Inflammatory macrophage (primary cell): ENCODE measurements around the gene ARNT2.

ENCODE experiments used
- DNase-seq, 2 donors: peaks; one replicate each; pipeline ENCODE4 v3.0.0-alpha.2; 2020 to 2022

The ARNT2 gene

DNA sequence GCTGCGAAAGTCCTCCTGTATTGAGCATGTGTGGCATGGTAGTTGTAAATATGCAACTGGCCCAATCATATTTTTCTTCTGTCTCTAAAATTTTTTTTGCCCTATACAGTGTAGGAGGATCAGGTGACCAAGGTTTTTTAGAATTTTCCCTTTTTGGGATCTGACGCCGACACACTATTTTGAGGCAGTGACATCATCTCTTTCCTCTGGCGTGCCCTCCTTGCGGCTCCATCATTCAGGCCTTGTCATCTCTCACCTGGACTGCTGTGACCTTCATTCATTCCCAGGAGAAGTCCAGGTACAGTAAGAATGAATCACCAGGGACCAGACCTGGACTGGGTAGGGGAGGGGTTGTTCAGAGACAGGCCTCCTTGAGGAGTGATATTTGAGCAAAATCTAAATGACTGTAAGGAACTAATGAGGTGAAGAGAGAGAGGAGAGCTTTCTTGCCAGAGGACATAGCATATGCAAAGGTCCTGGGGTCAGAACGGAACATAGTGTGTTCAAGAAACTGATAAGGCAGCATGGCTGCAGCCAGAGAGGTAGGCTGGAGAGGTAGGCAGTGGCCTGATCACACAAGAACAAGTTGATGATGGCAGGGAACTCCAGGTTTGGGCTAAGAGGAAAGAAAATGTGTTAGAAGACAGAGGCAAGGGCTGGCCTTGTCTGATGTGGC is 38.7 kb downstream of the ARNT2 start:
- DNase-seq = no peak

- DNase-seq = no peak
Measured at GRCh38 chr15:80444680-80445251, 40.6 kb downstream of the ARNT2 start.

- no peak for DNase-seq
Measured at GRCh38 chr15:80445300-80446041, 41.3 kb downstream of the ARNT2 start.

- no peak for DNase-seq
Measured at GRCh38 chr15:80447077-80447476, 42.9 kb downstream of the ARNT2 start.

- no peak for DNase-seq
Measured at GRCh38 chr15:80449825-80450224, 45.6 kb downstream of the ARNT2 start.

GRCh38 chr15:80450811-80451321 is 46.7 kb downstream of the ARNT2 start:
- DNase-seq = no peak

DNA sequence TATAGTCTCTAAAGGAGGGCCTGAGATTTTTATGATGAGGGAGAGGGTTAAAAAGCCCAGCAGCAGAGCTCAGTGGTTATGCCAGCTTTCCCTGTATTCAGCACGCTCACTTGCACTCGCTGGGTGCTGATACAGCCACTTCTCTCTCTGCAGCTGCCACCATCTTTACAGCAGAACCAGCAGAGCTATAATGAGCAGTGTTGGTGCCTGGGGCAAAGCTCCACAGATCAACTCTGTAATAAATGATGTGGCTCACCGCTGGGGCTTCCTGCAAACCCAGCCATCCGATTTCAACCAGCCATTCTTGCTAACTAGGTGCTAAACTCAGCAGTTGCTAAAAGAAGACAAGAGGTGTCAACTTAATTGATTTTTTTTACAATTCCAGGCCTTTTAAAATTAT is 48.0 kb downstream of the ARNT2 start:
- DNase-seq = no peak

DNA sequence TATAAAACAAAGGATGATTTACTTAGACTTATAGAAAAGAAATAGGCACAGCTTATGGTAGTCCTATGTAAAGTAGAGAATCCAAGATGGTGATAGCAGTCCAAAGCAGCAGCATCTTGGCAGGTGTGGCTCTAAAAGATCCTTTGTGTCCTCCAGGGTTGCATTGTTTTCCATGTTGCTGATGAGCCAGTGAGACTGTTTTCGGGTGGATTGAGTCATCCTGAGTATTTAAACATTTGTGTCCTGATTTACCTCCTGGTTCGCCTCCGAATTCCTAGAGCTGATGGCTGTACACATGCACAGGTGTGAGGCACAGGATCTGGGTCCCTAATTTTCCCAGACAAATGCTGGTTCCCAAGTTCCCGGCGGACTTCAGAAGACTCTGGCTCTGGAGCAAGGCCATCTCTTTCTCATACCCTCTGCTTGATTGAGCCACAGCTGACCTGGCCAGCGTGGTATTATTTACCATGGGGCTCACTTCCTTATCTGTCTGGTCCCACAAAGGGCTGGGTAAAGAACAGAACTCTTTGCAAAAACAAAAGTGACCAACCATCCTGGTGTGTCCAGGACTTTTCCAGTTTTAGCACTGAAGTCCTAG is 51.0 kb downstream of the ARNT2 start:
- peak in 1 of 2 donors; percentile 16 for DNase-seq

- DNase-seq = peak; percentile 74 to 86
Measured at GRCh38 chr15:80455668-80456442, 51.7 kb downstream of the ARNT2 start.

- DNase-seq = no peak
Measured at GRCh38 chr15:80456517-80457492, 52.6 kb downstream of the ARNT2 start.

DNA sequence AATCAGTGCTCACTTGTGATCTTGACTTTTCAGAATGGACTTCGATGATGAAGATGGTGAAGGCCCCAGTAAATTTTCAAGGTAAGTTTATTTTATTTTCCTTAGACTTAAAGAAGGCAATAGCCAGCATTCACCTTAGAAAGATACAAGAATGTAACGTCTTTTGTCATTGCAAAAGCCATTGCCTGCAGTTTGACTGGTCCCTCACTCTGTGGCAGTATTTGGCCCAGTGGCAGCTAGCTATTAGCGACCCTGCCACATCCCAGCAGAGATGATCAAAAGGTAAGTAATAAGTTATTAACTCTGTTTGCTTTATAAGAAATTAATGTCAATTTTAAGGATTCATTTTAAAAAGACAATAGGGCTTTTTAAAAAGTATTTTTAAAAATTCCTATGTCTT is 53.7 kb downstream of the ARNT2 start:
- DNase-seq = no peak

DNA sequence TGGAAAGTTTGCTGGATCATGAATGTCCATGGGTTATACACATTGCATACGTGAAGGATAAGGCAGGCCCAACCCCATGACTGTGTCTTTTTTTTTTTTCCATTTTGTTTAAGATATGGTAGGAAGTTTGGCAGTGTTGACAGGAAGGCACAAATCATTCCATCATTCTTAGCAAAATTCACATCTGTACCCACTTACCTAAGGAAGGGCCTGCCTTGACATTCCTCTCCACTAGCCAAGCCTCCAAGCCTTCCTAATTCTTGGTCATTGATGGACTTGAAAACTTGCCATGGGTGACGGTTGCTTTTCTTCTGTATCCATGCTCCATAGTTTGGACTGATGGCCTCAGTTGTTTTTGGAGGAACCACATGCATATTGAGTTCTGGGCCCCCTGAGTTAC is 54.4 kb downstream of the ARNT2 start:
- no peak for DNase-seq

DNA sequence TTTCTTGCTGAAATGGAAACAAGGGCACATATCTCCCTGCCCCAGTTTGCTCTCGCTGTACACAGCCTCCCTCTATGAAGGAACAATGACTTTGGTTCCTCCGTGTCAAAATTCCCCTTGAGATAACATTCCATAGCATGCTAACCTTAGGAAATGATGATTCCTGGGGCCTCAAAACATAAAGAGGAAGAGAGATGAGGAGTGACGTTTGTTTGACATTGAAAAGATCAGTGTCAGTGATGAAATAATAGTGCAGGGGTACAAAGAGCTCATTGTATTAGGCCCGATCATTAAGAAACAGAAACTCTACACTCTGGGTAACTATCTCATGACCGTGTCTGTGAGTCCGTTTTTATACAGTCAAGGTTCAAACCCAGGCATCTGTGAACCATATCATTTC is 55.2 kb downstream of the ARNT2 start:
- no peak for DNase-seq

GRCh38 chr15:80459818-80460217 is 55.6 kb downstream of the ARNT2 start:
- no peak for DNase-seq

DNA sequence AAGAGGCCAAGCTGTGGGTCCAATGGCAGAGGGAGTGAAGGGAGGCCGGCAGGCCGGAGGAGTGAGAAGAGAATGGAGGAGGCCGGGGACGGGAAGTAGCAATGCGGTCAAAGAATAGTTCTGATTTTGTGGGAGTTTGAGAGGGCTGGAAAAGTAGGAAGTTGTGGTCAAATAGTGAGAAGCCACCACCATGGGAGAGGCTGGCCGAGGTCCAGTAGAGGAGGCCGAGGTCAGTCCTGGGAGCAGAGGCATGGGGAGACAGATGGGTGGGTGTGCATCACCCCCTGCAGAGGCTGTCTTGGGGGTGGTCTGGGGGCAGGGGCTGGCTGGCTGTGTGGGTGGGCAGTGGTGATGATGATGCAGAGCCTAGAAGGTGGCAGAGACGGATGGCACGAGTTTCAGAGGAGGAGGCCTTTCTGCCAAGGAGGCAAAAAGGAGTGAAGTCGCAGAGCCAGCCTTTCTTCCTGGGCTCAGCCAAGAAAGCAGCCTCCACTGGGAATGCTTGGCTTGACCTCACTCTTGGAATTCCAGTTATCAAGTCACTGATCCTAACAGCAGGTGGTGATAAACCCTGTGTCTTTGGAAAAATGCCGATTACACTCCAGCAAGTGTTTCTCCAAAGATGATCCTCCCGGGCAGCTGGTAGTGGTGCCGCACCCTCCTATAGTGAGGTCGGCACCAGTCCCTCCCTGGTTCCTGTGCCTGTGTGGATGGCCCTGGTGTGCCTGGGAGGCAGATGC is 57.3 kb downstream of the ARNT2 start:
- peak; percentile 67 to 75 for DNase-seq

DNA sequence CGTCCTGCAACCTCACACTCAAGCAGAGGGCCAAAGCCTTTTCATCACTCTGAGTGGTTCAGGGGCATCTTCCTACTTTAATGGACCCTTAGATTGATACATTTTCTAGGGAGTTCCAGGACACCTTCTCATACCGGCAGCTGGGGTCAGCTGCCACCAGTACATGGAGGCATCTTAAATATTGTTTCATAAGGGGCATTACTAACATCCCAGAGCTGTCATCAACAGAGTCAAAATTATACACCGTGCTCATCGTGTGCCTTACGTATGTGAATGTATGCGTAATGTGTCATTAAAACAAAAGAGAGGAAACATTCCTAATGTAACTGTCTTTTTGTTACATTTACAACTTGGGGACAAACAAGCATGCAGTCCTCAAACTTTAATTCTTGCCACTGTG is 57.9 kb downstream of the ARNT2 start:
- no peak for DNase-seq

GRCh38 chr15:80462836-80463512 is 58.8 kb downstream of the ARNT2 start:
- no peak for DNase-seq

DNA sequence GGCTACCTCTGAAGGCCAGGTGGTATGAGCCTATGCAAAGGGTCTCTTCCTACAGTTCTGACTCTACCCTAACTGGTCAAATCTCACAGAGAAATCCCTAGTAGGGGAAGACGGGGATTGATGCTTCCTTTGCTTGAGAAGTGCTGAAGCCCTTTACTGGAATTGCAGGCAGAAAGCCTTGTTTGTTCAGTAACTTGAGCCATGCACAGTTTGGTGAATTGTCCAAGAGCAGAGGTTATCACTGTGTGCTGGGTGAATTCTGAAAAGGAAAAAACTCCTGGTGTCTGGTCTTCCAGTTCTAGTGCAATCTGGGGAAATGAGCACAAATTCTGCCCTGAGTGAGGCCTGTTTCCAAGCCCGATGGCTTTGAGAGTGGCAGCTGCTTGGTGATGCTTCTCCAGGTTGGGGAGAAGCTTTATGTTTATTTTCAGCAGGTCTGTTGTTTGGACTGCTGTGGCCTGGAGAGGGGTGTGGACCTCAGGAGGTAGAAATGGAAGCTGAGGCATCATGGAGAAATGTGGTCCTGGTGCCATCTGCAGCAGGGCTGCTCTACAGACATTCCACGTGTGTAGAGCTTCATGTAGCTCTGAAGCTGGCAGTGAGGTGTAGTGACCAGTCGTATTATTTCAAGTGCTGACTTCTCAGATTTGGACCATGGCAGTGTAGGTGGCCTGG is 60.9 kb downstream of the ARNT2 start:
- DNase-seq = no peak

GRCh38 chr15:80465626-80466005 is 61.4 kb downstream of the ARNT2 start:
- no peak for DNase-seq
